ACC112 (cell line): ENCODE measurements around the gene NOC2L.

Source experiments
- H2AFZ ChIP-seq: fragments of 200-600 bp; sonication (generic); one replicate; pipeline ENCODE4 v1.6.0; 2017; ENCODE audit warnings: antibody characterized with exemption, low read length; ENCODE audit not compliant: unreplicated experiment
- H3K27ac ChIP-seq: fragments of 200-600 bp; sonication (generic); 2 replicates; pipeline ENCODE4 v1.5.1; 2014; ENCODE audit warnings: low read depth, mild to moderate bottlenecking, antibody characterized with exemption, low read length, moderate library complexity
- H3K27me3 ChIP-seq: fragments of 200-600 bp; sonication (generic); 2 replicates; pipeline ENCODE4 v1.6.1; 2014; ENCODE audit warnings: mild to moderate bottlenecking, antibody characterized with exemption, low read length, moderate library complexity, mixed read lengths; ENCODE audit not compliant: insufficient read depth
- H3K36me3 ChIP-seq: fragments of 200-600 bp; sonication (generic); 2 replicates; pipeline ENCODE4 v1.6.1; 2016; ENCODE audit warnings: mild to moderate bottlenecking, antibody characterized with exemption, low read length, moderate library complexity, mixed read lengths; ENCODE audit not compliant: insufficient read depth
- H3K4me1 ChIP-seq: fragments of 200-600 bp; sonication (generic); one replicate; pipeline ENCODE4 v1.6.1; 2016; ENCODE audit warnings: low read length, mixed read lengths; ENCODE audit not compliant: insufficient read depth, unreplicated experiment, control insufficient read depth
- H3K4me3 ChIP-seq: fragments of 200-600 bp; sonication (generic); 2 replicates; pipeline ENCODE4 v1.5.1; 2014; ENCODE audit warnings: mild to moderate bottlenecking, low read depth, low read length
- H3K79me2 ChIP-seq: fragments of 200-600 bp; sonication (generic); one replicate; pipeline ENCODE4 v1.6.0; 2016; ENCODE audit warnings: low read length; ENCODE audit not compliant: control insufficient read depth, unreplicated experiment, insufficient read depth

Gene NOC2L

DNA sequence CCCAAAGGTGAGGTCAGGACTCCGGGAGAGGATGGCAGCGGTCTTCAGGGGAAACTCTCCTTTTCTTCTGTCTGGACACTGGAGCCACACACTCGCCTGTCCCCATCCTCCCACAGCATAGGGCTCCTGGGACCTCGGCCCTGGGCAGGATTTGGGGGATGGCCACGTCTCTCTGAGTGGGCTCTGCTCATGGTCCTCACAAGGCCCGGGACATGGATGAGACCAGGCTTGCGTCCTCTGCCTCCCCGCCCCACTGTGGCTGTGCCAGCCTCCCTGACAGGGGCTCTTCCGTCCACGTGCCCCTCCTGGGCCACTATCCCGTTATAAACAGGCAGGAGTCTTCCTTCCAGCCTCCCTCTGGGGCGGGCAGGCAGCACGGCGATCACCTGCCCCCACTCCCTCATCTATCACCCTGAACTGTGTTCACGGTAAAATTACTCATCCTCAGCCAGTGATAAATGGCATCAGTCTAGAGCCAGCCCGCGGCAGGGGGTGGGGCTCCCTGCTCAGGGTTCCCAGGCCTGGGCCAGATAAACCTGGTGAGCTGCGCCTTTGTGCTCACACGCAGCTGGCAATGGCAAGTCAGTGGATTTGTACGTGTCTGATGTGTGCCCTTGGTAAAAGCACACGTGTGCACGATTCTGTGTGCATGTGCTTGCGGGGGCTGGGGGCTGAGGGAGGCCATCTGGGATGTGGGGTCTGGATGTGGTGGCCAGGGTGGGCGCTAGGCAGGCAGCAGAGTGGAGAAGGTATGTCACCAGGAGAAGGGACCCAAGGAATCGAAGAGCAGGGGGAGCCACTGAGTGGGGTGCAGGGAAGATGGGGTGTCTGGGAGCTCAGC lies 48.0 kb downstream of the NOC2L start:
- Histone ChIP-seq H3K4me1 (peaks cover 22% of the 10 kb centered on the region), H3K27ac (no peak overlapping the region), H3K27me3 (peaks cover 6% of the 10 kb centered on the region; the same call in 1 of the 2 replicates)

DNA sequence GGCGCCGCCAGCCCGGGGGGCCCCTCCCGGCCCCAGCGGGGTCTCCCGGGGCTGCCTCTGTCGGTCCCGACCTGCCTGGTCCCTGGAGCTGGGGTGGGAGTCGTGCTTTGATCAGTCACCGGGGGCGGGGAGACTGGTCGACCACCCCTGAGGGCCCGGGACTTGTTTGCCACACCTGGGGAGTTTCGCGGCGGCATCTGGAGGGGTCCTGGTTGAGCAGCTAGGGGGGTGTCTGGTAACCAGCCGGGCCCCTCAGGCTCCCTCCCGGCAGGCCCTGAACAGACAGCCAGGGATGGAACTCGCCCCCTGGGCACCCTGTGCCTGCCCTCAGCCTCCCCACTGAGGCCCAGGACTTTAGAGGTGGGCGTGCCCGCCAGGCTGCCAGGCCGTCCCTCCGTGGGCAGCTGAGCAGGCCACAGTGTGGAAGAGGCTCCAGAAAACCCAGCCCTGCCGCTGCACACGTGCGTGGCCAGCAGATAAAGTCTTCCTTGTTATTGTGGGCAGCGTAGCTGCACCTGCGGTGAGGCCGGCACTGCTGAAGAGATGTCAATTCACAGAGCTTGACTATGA lies 48.7 kb downstream of the NOC2L start:
- Histone ChIP-seq H3K4me1 (peaks cover 25% of the 10 kb centered on the region), H3K36me3 (no peaks in the 10 kb centered on the region), H3K27ac (no peak overlapping the region), H3K79me2 (no peaks in the 10 kb centered on the region), H3K4me3 (no peak overlapping the region), H2AFZ (no peak overlapping the region), H3K27me3 (peaks cover 6% of the 10 kb centered on the region; the same call in 1 of the 2 replicates)

More for the DNA sequence above, 48.0 kb downstream of the NOC2L start:
- H3K4me3 ChIP-seq: no peak overlapping the region
- no peak overlapping the region for H2AFZ ChIP-seq
- H3K36me3 ChIP-seq: no peaks in the 10 kb centered on the region
- no peaks in the 10 kb centered on the region for H3K79me2 ChIP-seq

DNA sequence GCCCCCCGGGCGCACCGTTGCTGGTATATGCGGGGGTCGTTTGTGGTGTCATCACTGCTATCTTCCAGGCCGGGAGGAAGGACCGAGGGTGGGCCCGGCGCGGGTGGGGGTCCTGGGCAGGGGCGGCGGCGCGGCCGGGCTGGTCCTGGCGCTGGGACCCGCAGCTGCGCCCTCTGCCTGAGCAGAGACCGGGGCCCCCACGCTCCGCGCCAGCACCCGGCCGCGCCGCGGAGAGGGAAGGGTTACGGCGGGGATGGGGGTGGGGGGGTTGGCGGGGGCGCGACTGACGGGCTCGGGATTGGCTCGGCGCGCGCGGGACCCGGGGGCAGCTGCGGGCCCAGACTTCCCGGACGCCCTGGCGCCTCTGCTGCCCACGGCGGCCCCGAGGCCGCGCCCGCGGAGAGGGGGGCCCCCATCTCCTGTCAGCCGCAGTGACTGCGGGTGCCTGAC lies 49.2 kb downstream of the NOC2L start:
- Histone ChIP-seq H3K4me3 (no peak overlapping the region), H3K4me1 (peaks cover 25% of the 10 kb centered on the region), H3K36me3 (no peaks in the 10 kb centered on the region), H3K27me3 (peaks cover 3% of the 10 kb centered on the region; the same call in 1 of the 2 replicates), H3K27ac (no peak overlapping the region), H2AFZ (no peak overlapping the region), H3K79me2 (no peaks in the 10 kb centered on the region)

DNA sequence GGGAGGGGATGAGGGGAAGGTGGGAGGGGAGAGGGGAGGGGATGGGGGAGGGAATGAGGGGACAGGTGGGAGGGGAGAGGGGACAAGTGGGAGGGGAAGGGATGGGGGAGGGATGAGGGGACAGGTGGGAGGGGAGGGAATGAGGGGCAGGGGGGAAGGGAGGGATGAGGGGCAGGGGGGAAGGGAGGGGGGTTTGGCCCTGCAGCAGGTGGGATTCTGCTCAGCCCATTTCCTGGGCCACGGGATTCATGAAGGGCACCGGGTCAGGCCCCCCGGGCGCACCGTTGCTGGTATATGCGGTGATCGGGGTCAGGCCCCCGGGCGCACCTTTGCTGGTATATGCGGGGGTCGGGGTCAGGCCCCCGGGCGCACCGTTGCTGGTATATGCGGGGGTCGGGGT lies 50.4 kb downstream of the NOC2L start:
- Histone ChIP-seq H3K36me3 (no peaks in the 10 kb centered on the region), H3K27me3 (peaks cover 3% of the 10 kb centered on the region; the same call in 1 of the 2 replicates), H3K4me1 (peaks cover 25% of the 10 kb centered on the region), H2AFZ (no peak overlapping the region), H3K4me3 (no peak overlapping the region), H3K79me2 (no peaks in the 10 kb centered on the region), H3K27ac (no peak overlapping the region)

DNA sequence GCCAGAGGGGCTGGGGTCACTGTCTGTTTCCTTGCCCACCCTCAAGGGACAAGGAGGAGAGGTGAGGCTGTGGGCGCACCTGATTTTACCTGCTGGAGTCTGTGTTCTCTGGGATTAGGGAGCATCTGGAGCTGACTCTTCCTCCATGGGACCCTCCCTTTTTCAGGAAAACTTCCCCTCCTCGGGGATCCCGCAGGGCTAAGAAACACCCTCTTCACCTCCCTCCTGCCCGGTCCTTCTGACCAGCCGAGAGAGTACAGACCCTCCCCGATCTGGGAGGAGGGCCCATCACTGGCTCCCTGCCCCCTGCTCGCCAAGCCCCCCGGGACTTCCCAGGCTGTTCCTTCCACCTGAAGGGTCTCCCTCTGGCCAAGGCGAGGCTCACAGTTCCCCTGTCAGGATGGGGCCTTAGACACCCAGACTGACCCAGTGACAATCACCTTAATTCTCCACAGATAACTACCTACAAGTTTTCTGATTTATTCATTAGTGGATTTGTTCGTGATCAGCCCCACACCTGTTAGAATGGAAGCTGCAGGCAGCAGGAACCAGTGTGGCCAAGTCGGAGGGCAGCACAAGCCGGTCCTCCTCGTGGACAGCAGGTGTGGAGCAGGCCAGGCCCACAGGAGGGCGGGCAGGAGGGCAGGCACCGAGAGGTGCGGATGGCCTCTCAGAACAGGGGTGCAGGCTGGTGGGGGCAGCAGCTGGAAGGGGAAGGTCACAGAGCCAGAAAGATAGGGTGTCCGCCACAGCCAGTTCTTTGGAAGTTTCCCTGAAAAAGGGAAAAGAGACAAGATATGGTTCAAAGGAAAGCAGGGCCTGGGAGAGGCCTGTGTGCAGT lies 51.2 kb downstream of the NOC2L start:
- Histone ChIP-seq H3K27ac (no peak overlapping the region), H3K79me2 (no peaks in the 10 kb centered on the region), H3K27me3 (peaks cover 3% of the 10 kb centered on the region; the same call in 1 of the 2 replicates), H3K36me3 (no peaks in the 10 kb centered on the region), H3K4me3 (no peak overlapping the region), H3K4me1 (peaks cover 25% of the 10 kb centered on the region), H2AFZ (no peak overlapping the region)

DNA sequence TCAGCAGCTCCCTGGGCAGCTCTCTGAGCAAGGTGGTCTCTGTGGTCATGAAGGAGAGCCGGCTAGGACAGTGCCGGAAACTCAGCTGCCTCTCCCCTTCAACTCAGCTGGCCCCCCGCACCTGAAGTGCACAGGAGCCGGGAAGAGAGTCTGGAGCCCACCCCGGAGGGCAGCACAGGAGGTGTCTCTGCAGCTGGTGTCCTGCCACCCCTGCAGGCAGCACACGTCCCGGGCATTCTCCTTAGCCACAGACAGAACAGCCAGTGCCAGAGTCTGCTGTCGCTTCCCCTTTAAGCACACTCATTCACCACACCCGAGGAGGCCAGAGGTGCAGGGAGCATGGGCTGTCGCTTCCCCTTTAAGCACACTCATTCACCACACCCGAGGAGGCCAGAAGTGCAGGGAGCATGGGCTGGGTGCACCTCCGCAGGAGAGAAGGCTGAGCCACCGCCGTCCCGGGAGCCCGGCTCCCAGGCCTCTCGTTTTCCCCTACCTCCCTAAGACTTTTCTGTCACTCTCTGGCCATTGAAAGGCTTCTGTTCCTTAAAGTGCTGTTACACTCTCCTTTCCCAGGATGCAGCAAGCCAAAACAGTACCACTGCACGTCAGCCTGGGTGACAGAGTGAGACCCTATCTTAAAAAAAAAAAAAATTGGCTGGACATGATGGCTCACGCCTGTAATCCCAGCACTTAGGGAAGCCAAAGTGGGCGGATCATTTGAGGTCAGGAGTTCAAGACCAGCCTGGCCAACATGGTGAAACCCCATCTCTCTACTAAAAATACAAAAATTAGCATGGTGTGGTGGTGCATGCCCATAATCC lies 52.2 kb downstream of the NOC2L start:
- Histone ChIP-seq H3K36me3 (no peaks in the 10 kb centered on the region), H3K79me2 (no peaks in the 10 kb centered on the region), H3K27me3 (peaks cover 3% of the 10 kb centered on the region; the same call in 1 of the 2 replicates), H3K27ac (0 out of 2 replicates have a peak overlapping the region, but pooled peaks have one; percentile 42), H3K4me1 (peaks cover 25% of the 10 kb centered on the region), H2AFZ (peak overlapping the region; percentile 73), H3K4me3 (peak overlapping the region; percentile 17; the same call in 1 of the 2 replicates)

DNA sequence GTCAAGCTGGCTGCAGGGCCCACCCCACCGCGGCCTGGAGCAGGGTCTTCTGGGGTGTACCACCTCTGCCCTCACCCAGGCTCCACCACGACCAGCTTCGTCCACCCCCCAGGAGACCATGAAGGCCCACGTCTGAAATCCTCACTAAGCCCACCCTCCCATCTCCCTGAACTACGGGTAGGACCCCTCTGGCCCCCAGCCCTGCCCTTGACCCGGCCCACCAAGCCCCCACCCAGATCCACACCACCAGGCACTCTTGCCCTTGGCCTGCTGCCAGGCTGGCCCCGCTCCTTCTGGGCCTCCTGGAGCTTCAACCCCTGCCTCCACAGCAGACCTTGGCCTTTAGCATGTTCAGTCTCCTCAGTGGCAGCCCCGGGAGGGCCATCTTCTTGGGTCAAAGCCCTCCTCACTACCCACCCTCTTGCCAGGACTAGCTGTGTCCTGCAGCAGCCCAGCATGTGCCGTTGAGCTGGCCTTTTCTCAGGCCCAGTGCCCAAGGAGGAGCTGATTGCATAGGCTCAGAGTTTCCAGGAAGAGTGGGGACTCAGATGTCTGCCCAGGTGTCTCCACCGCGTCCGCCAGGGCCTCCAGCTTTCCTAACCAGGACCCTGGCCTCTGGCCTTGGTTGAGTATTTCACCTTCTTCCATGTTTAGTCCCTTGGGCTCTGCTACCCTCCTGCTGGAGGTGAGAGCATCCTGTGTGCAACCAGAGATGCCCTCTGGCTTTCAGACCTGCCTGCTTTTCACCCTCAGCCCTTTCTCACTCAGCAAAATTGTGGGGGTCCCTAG lies 53.1 kb downstream of the NOC2L start:
- no peak overlapping the region for H2AFZ ChIP-seq
- H3K27me3 ChIP-seq: peaks cover 3% of the 10 kb centered on the region; the same call in 1 of the 2 replicates
- H3K79me2 ChIP-seq: no peaks in the 10 kb centered on the region
- H3K4me1 ChIP-seq: peaks cover 22% of the 10 kb centered on the region
- H3K36me3 ChIP-seq: no peaks in the 10 kb centered on the region
- peak overlapping the region; percentile 77 for H3K4me3 ChIP-seq
- H3K27ac ChIP-seq: no peak overlapping the region

DNA sequence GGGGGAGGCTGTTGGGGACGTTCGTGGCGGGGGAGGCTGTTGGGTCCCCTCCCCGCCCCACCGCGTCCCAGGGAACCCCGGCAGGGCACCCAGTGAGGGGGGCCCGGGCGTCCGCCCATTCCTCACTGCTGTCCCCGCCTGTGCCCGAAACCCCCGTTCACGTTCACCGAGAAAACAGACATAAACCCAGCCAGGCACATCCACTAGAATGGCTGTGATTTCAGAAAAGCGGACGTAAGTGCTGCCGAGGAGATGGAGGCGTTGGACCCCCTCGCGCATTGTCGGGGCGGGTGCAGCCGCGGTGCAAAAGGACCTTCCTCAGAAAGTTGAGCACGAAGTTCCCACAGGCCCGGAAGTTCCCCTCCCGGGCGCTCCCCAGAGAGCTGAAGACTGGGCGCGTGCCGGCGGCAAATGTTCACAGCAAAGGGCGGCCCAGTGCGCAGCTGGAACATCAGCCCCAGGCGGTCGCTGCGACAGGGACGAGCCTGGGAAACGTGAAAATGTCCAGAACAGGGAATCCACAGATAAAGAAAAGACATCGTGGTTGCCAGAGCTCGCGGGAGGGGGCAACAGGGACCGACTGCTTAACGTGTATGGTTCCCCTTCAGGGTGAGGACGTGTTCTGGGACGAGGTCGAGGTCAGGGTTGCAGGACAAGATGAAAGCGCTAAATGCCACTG lies 53.8 kb downstream of the NOC2L start:
- no peak overlapping the region for H3K27ac ChIP-seq

More for the DNA sequence above, 53.8 kb downstream of the NOC2L start:
- no peaks in the 10 kb centered on the region for H3K79me2 ChIP-seq
- H3K4me3 ChIP-seq: peak overlapping the region; percentile 77
- H3K36me3 ChIP-seq: no peaks in the 10 kb centered on the region
- H3K4me1 ChIP-seq: peaks cover 15% of the 10 kb centered on the region
- H3K27me3 ChIP-seq: peaks cover 4% of the 10 kb centered on the region; the same call in 1 of the 2 replicates
- no peak overlapping the region for H2AFZ ChIP-seq
